Fibroblast of the aortic adventitia (primary cell): ENCODE measurements around the gene ABLIM2. TPM values are rescaled to one million over a fixed set of nuclear protein-coding genes. Genes with fewer than 3 reads are reported as not detected.

Experiments used
- DNase-seq: peaks from one replicate; pipeline ENCODE4 v3.0.0-alpha.2; 2010; ENCODE audit warnings: low read depth
- H3K4me3 ChIP-seq: 2 replicates; pipeline ENCODE4 v1.5.1; 2011; ENCODE audit warnings: low read depth, mild to moderate bottlenecking, control low read depth, low read length, moderate library complexity
- total RNA-seq: library from RNA; depleted of rRNA; stranded (reverse); fragments of >200 nt; gene quantifications from 2 replicates; pipeline ENCODE4 v1.2.3, GENCODE V29; 2012; ENCODE audit warnings: low replicate concordance
- TF ChIP-seq, protein P1 (sequence below): IDR thresholded peaks from 2 replicates; pipeline ENCODE4 v1.5.1; 2011; ENCODE audit warnings: mild to moderate bottlenecking, low read length, control low read depth, inconsistent platforms; ENCODE audit not compliant: insufficient read depth

ABLIM2 gene
- total RNA-seq, 1 donor: under 0.01 TPM

DNA sequence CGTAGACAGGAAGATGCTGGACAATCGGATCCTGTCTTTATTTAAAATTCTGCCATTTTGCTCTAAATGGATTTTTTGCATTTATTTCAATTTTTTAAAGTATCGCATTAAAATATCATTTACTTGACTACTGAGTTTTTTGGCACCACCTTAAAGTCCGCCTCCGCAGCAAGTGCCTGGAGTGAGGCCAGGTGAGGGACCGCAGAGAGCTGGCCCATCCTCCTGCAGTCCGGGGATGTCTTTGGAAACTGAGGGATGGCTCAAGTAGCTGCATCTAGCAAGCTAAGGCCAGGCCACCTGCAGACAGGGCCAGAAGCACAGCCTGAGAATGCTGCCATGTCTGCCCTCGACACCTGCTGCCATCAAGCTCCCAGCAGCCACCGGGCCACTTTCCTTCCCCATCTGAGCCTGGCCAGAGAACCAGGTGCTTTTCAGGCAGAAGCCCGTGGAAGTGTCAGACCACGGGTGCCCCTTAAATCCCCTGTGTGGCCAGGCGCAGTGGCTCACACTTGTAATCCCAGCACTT, 69.6 kb downstream of the ABLIM2 start:
- DNase-seq: no peak
- no peak overlapping the region for H3K4me3 ChIP-seq
- TF ChIP-seq, protein P1, sequence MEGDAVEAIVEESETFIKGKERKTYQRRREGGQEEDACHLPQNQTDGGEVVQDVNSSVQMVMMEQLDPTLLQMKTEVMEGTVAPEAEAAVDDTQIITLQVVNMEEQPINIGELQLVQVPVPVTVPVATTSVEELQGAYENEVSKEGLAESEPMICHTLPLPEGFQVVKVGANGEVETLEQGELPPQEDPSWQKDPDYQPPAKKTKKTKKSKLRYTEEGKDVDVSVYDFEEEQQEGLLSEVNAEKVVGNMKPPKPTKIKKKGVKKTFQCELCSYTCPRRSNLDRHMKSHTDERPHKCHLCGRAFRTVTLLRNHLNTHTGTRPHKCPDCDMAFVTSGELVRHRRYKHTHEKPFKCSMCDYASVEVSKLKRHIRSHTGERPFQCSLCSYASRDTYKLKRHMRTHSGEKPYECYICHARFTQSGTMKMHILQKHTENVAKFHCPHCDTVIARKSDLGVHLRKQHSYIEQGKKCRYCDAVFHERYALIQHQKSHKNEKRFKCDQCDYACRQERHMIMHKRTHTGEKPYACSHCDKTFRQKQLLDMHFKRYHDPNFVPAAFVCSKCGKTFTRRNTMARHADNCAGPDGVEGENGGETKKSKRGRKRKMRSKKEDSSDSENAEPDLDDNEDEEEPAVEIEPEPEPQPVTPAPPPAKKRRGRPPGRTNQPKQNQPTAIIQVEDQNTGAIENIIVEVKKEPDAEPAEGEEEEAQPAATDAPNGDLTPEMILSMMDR: no peak

DNA sequence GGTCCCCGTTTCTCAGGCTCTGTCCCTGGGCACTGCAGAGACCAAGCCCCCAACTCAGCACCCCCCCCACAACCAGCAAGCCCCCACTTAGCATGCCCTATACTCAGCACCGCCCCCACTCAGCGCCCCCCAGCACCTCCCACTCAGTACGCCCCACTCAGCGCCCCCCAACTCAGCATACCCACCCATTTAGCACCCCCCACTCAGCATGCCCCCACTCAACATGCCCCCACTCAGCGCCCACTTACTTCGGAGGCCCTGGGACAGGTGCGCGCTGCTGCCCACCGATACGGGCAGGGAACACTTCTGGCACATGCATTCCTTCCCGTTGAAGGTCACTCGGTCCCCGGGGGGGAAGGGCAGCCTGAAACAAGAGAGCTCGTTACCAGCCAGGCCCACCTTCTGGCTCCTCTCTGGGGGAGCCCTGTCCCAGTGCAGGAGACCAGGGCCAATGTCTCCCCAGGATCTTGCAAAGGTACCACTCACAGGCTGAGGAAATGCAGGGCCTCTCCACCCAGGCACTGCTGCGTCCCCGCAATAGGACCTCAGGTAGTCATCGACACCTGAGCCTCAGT, 70.6 kb downstream of the ABLIM2 start:
- TF ChIP-seq, protein P1: no peak
- DNase-seq: no peak
- no peak overlapping the region for H3K4me3 ChIP-seq

DNA sequence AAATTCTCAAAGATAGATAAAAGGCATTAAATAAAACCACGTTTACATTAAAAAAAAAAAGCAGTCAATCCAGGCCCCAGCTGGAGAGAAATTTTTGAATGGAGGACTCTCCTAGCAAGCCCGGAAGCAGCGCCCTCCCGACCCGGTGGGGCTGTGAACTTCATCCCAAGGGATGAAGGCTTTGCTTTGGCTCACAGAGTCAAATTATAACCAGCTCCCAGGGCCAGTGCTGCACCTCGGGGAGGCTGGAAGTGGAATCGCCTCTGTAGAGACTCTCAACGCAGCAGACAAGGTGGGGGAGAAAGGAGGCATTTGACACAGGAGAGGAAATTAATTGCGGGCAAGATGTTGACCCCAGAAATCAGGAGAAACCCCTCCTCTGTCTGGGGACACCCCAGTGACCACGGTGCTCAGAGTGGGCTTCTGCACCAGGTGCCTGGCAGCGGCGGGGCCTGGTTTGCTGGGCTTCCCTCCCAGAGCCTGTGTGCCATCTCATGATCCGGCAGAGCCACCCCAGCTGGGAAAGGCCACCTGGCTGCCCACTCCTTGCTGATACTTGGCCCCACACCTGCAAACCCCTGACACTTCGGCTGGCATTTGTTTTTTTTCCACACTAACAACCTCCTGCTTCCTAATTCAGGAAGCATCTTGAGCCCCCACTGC, 71.7 kb downstream of the ABLIM2 start:
- H3K4me3 ChIP-seq: no peak overlapping the region
- DNase-seq: no peak
- TF ChIP-seq, protein P1: no peak

GRCh38 chr4:8085491-8086117, 73.0 kb downstream of the ABLIM2 start:
- TF ChIP-seq, protein P1: no peak
- no peak for DNase-seq
- no peak overlapping the region for H3K4me3 ChIP-seq

DNA sequence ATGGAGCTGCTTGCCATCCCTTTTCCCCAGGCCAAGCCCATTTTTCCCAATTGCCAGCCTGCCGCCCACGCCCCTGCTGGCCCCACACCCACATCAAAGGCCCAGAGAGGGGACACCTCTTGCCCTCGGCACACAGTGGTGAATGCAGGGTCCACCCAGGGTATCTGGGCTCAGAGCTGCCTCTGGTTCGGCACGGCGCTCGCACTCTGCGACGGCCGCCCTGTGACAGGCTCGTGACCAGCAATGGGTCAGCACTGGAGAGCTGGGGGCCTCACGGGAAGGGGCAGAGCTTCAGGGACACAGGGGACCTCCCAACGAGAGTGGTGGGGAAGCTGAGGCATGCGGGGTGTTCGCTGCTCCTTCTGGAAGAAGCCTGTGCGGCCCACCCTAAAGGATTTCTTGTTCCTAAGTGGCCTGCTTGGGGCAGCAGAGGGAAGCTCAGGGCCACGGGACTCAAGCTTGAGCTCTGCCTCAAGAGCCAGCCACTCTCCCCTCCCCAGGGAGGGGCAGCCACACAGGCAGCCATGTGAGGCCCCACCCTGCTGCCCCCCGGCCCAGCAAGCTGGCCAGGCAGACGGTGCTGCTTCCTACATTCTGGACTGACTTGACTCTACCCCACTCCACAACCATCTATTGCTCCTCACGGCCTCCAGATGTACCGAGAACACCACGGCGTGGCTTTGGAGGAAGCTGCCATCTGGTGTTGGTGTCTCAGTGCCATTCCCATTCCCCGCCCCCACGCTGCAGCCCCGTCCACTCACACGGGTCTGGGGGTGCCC, 73.7 kb downstream of the ABLIM2 start:
- DNase-seq: no peak
- TF ChIP-seq, protein P1: no peak
- no peak overlapping the region for H3K4me3 ChIP-seq

GRCh38 chr4:8084031-8084660, 74.5 kb downstream of the ABLIM2 start:
- DNase-seq: no peak
- TF ChIP-seq, protein P1: no peak
- no peak overlapping the region for H3K4me3 ChIP-seq
